Lung (tissue), 12 donors: Measurements from ENCODE around the gene BAHD1. TPM values are rescaled to one million over a fixed set of nuclear protein-coding genes. Genes with fewer than 3 reads are reported as not detected.

ENCODE experiments used
- ATAC-seq: fragments of 200-7000 bp; cut with Tn5 transposase; one replicate; pipeline ENCODE4 v1.9.1; 2020; ENCODE audit warnings: moderate number of reproducible peaks; ENCODE audit not compliant: insufficient read depth, low FRiP score
- DNase-seq, 3 donors: peaks; one replicate each; pipeline ENCODE4 v3.0.0-alpha.2; 2013 to 2017
- H3K27ac ChIP-seq, 2 donors: one replicate each; pipeline ENCODE4 v1.5.1; 2013; ENCODE audit warnings: mild to moderate bottlenecking in 2 of 2, moderate library complexity in 2 of 2, control low read depth in 1 of 2, inconsistent platforms in 1 of 2, low read depth in 1 of 2, low read length in 1 of 2
- H3K27me3 ChIP-seq, 3 donors: one replicate each; pipeline ENCODE4 v1.5.1; 2013; ENCODE audit warnings: low read length in 2 of 3; ENCODE audit not compliant: control insufficient read depth in 3 of 3, insufficient read depth in 3 of 3
- H3K36me3 ChIP-seq, 4 donors: one replicate each; pipeline ENCODE4 v1.5.1; 2013; ENCODE audit warnings: low read length in 4 of 4, mild to moderate bottlenecking in 1 of 4, moderate library complexity in 1 of 4; ENCODE audit not compliant: control insufficient read depth in 4 of 4, insufficient read depth in 4 of 4
- H3K4me1 ChIP-seq, 5 donors: one replicate each; pipeline ENCODE4 v1.5.1; 2013; ENCODE audit warnings: low read length in 5 of 5, mild to moderate bottlenecking in 2 of 5, moderate library complexity in 1 of 5; ENCODE audit not compliant: control insufficient read depth in 5 of 5, insufficient read depth in 5 of 5
- H3K4me3 ChIP-seq: one replicate; pipeline ENCODE4 v1.5.1; 2013; ENCODE audit warnings: mild to moderate bottlenecking, control low read depth, moderate library complexity
- H3K9ac ChIP-seq, 2 donors: one replicate each; pipeline ENCODE4 v1.5.1; 2013; ENCODE audit warnings: low read length in 2 of 2, control low read depth in 1 of 2; ENCODE audit not compliant: insufficient read depth in 1 of 2
- H3K9me3 ChIP-seq, 4 donors: one replicate each; pipeline ENCODE4 v1.5.1; 2013; ENCODE audit warnings: low read length in 3 of 4, mild to moderate bottlenecking in 1 of 4, moderate library complexity in 1 of 4; ENCODE audit not compliant: control insufficient read depth in 4 of 4, insufficient read depth in 3 of 4
- WGBS, 2 donors: extraction: QIAGEN DNeasy Blood & Tissue Kit; methylation state at CpG; one replicate each; pipeline ENCODE4 v1.1.7; 2013; 5-methylcytosine and 5-hydroxymethylcytosine counted together
- polyA plus RNA-seq, 2 donors: library from polyadenylated mRNA; stranded (reverse); fragments of 200-250 nt; gene quantifications; one replicate each; pipeline ENCODE4 v1.2.1, GENCODE V29; 2013
- total RNA-seq, 2 donors: library from RNA; depleted of rRNA in 1 of 2; stranded (reverse); fragments of >200 nt in 1 of 2; gene quantifications; one replicate each; pipeline ENCODE4 v1.2.1, GENCODE V29; 2014 to 2021
- TF ChIP-seq, protein P1 (sequence below): IDR thresholded peaks from 2 replicates; pipeline ENCODE4 v1.5.1; 2012; ENCODE audit warnings: mild to moderate bottlenecking; ENCODE audit errors: control extremely low read depth, extremely low read depth
- donor health status: control.
- donor health status: control.
- donor health status: Bipolar disorder and iron deficiency.
- donor health status: healthy.
- donor health status: DM: yes; HTN: yes; CAD: no.

The BAHD1 gene
- total and polyA plus RNA-seq, 4 donors, result 11.3 to 28.1 (median 13.7) TPM

DNA sequence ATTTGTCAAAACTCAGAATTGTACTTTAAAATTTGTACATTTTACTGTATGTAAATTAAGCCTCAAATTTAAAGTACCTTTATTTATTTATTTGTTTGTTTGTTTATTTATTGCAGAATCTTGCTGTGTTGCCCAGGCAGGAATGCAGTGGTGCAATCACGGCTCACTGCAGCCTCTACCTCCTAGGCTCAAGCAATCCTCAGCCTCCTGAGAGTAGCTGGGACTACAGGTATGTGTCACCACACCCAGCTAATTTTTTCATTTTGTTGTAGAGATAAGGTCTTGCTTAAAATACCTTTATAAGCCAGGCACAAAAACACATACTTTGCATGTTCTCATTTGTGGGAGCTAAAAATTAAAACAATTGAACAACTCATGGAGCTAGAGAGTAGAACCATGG is 67.5 kb downstream of the BAHD1 start:
- H3K9ac ChIP-seq, result no peak overlapping the region
- ATAC-seq, result no peak
- TF ChIP-seq, protein P1, sequence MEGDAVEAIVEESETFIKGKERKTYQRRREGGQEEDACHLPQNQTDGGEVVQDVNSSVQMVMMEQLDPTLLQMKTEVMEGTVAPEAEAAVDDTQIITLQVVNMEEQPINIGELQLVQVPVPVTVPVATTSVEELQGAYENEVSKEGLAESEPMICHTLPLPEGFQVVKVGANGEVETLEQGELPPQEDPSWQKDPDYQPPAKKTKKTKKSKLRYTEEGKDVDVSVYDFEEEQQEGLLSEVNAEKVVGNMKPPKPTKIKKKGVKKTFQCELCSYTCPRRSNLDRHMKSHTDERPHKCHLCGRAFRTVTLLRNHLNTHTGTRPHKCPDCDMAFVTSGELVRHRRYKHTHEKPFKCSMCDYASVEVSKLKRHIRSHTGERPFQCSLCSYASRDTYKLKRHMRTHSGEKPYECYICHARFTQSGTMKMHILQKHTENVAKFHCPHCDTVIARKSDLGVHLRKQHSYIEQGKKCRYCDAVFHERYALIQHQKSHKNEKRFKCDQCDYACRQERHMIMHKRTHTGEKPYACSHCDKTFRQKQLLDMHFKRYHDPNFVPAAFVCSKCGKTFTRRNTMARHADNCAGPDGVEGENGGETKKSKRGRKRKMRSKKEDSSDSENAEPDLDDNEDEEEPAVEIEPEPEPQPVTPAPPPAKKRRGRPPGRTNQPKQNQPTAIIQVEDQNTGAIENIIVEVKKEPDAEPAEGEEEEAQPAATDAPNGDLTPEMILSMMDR, result no peak

DNA sequence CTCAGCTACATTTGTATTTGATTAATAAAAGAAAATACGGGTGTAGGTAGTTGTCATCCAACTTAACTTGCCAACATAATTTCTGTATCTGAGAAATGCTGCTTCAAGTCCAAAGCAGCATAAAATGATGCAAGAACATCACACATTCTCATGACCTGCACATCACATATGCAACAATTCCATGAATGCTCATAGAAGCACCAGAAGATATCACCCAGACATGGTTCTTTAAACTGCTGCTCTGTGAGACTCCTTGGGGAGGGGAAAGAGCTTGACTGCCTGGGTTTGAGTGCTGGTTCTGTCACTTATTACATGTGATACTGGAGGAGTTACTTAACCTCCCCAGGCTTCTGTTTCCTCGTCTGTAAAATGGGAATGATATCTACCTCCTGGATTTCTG is 69.4 kb downstream of the BAHD1 start:
- H3K27me3 ChIP-seq, result peaks cover 0 to 10% (median 4%) of the 10 kb centered on the region in 3 donors
- no peak overlapping the region for H3K27ac ChIP-seq
- WGBS, 2 donors, result 85 to 87% methylated on average over 2 of the region's 2 CpGs
- H3K9ac ChIP-seq, result no peak overlapping the region
- H3K9me3 ChIP-seq, result no peaks in the 10 kb centered on the region
- H3K4me3 ChIP-seq, result no peak overlapping the region
- TF ChIP-seq, protein P1, result no peak
- no peaks in the 10 kb centered on the region for H3K36me3 ChIP-seq
- ATAC-seq (no peak), DNase-seq (no peak)
- peaks cover 0 to 23% (median 5%) of the 10 kb centered on the region in 5 donors for H3K4me1 ChIP-seq

More for the DNA sequence above, 67.5 kb downstream of the BAHD1 start:
- H3K27me3 ChIP-seq, result peaks cover 0 to 10% (median 4%) of the 10 kb centered on the region in 3 donors
- peaks cover 0 to 23% (median 5%) of the 10 kb centered on the region in 5 donors for H3K4me1 ChIP-seq
- no peaks in the 10 kb centered on the region for H3K9me3 ChIP-seq
- DNase-seq, result no peak
- 83 to 85% methylated on average over 1 of the region's 1 CpG for WGBS, 2 donors
- no peaks in the 10 kb centered on the region for H3K36me3 ChIP-seq
- H3K4me3 ChIP-seq, result no peak overlapping the region
- no peak overlapping the region for H3K27ac ChIP-seq

DNA sequence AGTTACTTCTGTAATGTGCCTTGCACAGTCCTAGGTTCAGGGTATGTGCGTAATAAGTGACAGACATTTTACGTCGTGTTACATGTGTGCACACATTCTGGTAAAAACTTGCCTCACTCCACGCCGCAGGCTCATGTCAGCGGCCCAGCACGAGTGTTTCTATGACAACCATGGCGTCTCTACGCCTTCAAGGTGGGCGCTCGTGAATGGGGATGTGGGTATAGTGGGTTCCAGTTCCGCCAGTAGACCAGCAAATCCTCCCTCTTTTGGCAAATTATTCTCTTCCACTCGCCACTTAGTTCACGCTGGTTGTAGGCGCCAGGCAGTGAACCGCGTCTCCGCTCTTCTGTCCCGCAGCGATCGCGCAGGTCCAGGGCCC is 70.3 kb downstream of the BAHD1 start:
- Histone ChIP-seq H3K9ac (no peak overlapping the region), H3K27ac (peak overlapping the region in 1 of 2 donors; percentile 28), H3K9me3 (no peaks in the 10 kb centered on the region), H3K36me3 (no peaks in the 10 kb centered on the region), H3K4me1 (peaks cover 0 to 23% (median 5%) of the 10 kb centered on the region in 5 donors), H3K4me3 (peak overlapping the region; percentile 43), H3K27me3 (peaks cover 0 to 10% (median 4%) of the 10 kb centered on the region in 3 donors)
- TF ChIP-seq, protein P1, result no peak
- DNase-seq (peak in 2 of 3 donors; percentile 16 to 20), ATAC-seq (no peak)
- 13 to 22% methylated on average over 22 of the region's 22 CpGs for WGBS, 2 donors

DNA sequence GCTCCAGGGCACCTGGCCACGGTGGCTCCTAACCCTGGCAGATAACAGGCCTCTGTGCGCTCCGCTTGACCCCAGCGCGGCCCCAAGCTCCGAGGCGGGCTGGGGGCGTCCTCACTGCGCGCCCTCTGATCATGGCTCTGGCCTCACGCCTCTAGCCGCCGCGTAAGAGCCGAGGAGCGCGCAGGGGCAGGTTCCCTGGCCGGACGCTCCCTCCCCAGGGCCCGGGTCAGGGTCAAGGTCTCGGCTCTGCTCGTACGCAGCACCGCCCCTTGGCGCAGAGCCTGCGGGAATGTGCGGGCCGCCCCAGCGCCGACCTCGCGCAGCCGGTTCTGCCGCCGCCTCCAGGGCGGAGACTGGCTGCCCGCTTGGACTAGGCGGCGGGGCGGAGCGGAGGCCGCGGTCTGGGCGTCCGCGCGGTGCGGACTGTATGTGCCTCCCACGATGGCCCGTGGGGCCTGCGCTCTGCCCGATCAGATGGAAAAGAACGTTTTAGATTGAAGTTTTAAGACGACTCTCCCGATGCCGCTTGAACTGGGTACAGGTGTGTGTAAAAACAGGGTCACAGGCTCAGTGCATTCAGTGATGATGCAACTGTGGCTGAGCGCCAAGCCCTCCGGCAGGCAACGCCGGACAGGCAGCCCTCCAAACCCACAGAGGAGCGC is 70.8 kb downstream of the BAHD1 start:
- Histone ChIP-seq H3K4me1 (peaks cover 0 to 20% (median 5%) of the 10 kb centered on the region in 5 donors), H3K36me3 (no peaks in the 10 kb centered on the region), H3K27me3 (peaks cover 0 to 10% (median 4%) of the 10 kb centered on the region in 3 donors), H3K4me3 (peak overlapping the region; percentile 43), H3K27ac (peak overlapping the region in 1 of 2 donors; percentile 28), H3K9ac (peak overlapping the region in 1 of 2 donors; percentile 26), H3K9me3 (no peaks in the 10 kb centered on the region)
- peak; percentile 45 to 75 (median 74) for DNase-seq
- peak; percentile 89 for ATAC-seq
- WGBS, 2 donors, result 1 to 2% methylated on average over 47 to 61 of the region's 61 CpGs
- TF ChIP-seq, protein P1, result no peak
